NCI-H82 treated with DMSO at 0.1 percent for 48 hours (cell line): ENCODE measurements around the gene KPNA3.

Experiments used
- DNase-seq: peaks from one replicate; lab custom pipeline; 2025; ENCODE audit not compliant: unreplicated experiment; lab: John Stamatoyannopoulos, UW

The KPNA3 gene

DNA sequence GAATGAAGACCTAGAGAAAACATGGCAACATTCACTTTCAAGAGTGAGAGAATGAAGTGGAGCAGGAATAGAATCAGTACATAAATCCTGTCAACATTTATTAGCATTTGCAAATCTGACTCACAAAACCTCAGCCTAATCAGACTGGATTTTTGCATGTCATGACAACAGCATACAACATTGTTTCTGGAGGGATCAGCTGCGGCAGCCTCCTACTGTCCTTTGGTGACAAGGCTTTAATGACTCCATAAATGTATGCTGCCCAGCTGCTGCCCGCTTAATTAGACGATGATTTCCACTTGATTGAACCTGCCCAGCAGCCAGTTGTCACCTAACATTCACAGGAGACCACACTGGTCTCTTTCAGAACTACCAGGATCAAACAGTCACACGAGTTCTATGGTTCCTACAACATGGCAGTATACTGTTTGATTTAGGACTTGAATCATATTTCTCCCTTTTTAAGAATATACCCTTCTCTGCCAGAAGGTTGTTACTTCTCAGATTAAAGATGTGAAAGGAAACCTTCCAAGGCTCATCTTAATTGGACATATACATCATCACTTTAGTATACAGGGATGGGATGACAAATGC, 110.5 kb downstream of the KPNA3 start:
- peak; percentile 51 for DNase-seq

DNA sequence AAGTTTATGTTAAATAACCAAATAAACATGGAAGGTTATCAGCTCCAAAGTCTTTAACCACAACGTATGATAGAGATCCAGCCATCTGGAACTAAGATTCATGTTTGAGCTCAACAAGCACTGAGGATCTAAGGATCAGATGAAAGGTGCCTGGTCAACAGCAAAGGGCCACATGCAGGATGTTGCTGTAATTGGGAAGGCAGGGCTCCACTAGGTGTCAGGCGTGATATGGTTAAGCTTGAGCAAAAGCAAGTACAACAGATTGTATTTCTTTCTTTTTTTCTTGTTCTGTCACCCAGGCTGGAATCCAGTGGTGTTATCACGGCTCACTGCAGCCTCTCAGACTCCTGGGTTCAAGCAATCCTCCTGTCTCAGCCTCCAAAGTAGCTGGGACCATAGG, 113.2 kb downstream of the KPNA3 start:
- DNase-seq = no peak

DNA sequence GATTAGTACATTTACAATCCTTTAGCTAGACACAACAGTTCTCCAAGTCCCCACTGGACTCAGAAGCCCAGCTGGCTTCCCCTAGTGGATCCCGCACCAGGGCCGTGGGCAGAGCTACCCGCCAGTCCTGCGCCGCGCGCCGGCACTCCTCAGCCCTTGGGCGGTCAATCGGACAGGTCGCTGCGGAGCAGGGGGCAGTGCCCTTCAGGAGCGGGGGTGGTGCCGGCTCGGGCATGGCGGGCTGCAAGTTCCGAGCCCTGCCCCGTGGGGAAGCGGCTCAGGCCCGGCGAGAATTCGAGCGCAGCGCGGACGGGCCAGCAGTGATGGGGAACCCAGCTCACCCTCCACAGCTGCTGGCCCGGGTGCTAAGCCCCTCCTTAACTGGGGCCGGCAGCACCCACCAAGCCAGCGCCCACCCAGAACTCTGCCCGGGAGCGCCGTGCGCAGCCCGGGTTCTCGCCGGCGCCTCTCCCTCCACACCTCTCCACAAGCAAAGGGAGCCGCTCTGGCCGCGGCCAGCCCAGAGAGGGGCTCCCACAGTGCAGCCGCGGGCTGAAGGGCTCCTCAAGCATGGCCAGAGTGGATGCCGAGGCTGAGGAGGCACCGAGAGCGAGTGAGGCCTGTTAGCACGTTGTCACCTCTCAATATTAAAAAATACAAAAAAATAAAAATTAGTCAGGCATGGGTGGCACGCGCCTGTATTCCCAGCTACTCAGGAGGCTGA, 114.1 kb downstream of the KPNA3 start:
- no peak for DNase-seq

DNA sequence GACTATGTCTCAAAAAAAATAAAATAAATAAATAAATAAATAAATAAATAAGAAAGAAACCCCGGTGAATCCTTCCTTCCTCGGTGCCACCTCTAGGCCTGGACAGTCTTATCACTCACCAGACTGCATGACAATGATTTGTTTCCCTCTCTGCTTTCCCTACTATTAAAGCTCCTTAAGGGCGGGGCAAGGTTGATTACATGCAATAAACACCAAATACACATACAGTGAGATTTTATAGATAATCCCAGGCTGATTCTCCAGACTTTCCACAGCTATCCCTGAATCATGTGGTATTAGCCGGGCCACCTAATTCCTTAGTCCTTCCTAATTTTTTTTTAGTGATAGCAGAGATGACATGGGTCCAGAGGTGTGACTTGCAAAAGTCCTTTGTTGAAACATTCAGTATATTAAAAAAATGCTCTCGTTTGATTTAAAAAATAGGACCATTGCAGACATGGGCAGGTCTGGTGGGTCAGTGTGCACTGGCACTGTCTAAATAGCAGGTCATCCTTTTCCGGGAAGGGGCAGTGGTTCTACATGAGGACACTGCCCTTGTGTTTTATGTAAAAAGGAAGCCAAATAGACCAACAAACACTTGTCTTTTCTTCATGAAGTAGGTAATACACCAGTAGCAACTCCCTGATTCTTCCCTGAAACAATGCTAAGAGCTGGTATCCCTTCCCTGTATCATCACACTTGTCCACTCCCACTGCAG, 115.7 kb downstream of the KPNA3 start:
- no peak for DNase-seq

DNA sequence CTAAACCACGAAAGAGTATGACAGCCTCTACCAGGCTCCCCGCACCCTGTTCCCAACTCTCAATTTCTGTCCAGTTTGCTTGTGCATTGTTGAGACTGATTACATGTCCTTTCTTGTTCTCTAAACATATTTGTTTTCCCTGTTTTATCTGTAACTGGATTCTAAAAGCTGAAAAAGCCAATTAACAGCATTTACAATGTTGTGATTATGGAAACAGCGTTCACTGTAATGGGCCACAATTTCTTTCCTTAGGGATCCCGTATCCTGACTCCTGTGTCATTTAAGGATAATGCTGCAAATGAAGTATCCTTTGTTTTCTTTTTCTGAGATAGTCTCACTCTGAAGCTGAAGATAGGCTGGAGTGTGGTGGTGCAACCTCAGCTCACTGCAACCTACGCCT, 121.7 kb downstream of the KPNA3 start:
- DNase-seq = no peak

DNA sequence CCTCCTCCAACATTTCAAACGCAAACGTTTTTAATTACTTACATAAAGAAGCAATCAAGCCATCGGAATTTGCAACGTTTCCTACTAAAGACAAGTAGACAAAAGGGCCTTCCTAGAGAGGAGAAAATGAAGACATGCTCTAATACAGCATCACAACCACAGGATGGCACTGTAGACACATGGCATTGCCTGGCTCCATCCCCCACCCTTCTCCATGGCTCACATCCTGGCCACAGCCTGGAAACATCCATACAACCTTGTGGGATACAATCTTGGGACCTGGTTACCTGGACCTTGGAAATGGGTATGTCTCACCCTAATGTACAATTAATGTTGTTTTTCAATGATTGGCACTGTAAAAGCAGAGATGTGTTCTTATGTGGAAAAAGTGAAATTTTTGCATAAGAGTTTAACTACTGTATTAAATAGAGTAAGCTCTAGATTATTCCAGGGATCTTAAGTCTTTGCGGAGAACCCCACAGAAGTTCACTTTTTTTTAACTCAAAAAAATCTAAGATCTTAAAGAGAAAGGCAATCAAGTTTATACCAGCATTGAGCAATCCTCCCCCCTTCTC, 122.7 kb downstream of the KPNA3 start:
- DNase-seq = peak; percentile 53

DNA sequence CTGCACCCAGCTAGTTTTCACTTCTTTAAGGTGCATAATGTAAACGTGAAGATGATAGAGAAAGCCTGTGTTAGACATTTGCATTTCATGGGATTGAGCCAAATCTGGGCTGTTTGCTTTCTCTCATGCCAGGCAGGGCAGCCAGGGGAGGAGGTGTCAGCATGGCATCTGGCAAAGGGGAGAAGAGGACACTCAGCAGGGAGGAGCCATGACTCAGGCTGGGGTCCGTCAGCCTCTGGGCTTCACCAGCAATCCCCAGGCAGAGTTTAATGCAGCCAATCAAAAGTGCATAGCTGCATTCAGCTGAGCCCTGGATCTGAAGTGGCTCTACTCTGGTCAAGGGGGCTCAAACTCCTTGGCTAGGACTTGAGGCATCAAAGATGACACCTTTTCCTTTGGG, 124.7 kb downstream of the KPNA3 start:
- DNase-seq = no peak

DNA sequence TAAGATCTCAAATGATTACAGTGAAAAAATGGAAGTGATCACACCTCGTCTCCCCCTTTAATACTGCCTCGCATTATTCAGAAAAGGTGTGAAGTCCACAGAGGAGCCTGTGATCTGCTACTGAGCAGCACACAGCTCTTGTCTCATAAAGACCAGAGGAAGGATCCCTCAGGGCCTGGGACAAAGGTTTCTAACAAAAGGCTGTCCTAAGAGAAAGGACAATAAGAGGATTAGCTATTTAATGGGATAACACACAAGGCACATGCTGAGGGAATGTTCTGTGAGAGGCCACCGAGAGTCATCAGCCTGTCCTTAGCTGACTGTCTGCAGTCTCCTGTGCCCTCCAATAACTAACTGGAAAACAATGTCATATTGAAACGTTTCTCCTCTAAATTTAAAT, 127.9 kb downstream of the KPNA3 start:
- peak; percentile 98 for DNase-seq

DNA sequence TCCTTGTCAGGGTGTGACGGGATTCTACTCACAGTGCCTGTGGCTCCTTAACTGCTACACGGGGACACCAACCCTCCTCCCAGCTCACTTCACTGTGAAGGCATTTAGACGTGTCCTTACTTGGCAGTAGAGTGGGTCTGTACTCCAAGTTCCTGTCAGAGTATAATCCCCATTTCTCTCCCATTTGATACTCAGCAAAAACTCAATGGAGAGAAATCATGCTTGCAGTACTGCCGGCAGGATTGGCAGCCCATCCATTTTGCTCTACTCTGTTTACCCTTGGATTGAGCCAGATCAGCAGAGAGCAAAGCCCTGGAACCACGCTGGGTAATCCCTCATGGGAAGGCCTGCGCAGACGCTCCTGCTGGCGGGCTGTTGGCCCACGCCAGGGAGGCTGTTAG, 135.2 kb downstream of the KPNA3 start:
- DNase-seq = peak; percentile 73

DNA sequence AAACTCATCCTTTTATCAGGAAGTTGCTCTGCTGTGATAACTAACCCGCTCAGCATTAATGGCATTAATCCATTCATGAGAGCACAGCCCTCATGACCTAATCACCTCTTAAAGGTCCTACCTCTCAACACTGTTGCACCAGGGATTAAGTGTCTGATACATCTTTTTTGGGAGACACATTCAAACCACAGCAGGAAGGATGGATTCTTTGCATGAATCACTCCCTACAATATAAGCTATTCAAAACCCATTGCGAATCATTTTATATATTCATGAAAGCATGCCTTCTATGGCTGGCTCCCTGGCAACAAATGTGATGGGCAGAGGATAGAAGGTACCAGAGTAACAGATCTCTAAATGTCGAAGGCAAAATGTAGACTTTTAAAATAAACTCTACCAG, 136.6 kb downstream of the KPNA3 start:
- peak; percentile 77 for DNase-seq

DNA sequence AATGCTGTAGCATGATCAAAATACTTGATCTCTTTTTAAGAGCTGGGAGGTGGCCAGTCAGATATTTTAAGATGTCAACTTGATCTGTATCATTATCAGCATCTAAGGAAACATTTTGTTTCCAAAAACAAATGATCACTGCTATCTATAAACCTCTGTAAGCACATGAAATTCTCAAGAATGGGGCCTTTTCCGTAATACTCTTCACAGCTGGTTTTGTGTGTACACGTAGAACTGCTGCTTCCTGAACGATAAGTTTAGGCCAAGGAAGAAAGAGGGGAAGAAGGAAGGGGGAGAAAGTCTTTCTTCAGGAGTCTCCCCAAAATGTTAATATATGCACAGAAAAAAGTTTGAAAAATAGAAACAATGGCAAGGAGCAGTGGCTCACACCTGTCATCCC, 138.5 kb downstream of the KPNA3 start:
- no peak for DNase-seq

DNA sequence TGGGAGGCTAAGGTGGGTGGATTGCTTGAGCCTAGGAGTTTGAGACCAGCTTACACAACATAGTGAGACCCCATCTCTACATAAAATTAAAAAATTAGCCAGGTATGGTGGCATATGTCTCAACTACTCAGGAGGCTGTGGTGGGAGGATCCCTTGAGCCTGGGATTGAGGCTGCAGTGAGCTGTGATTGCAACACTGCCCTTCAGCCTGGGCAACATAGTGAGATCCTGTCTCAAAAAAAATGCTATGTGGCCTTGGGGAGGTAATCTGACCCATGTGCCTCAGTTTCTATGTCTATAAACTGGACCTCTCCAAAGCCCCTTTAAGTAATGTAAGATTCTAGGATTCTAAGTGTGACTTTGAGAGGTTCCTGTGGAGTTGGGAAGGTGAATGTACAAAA, 139.0 kb downstream of the KPNA3 start:
- DNase-seq = no peak

DNA sequence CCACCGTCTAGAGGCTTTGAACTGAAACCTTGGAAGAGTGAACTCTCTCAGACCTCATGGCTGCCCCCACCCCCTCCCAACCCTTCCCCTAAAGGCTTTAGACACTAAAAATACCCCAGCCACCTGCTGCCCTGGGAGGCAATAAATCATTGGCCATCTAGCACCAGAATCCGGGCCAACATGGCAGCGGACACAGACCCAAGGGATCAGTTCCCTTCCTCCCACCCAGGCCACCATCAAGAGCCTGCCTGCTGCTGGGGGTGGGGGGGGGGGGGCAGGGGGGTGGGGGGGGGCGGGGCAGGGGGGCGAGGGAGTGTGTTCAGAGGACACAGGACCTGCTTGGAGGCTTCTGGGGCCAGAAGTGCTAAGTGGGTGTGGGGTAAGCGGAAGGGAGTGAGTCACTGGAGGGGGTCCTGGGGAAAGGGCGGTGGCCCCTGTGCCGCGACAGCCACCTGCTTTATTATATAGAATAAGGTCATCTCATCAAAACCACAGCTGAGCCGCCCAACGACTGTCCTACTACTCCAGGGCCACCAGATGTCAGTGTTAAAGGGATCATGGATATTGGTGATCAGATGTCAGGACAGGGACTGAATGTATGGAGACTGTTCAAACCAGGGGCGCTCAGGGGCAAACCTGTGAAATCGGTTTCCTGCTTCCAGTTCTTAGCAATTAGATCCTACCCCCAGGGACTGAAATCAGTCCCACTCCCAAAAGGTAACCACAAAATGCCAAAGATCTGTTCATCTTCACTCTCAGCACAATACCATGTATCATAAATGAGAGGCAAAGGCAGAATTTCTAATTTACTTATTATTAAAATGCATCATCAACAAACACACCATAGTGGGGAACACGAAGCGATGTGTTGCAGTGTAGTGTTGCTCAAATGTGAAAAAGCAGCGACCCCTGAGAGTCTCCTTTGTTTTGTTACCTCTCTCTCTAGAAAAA, 139.9 kb downstream of the KPNA3 start:
- DNase-seq = peak; percentile 98

DNA sequence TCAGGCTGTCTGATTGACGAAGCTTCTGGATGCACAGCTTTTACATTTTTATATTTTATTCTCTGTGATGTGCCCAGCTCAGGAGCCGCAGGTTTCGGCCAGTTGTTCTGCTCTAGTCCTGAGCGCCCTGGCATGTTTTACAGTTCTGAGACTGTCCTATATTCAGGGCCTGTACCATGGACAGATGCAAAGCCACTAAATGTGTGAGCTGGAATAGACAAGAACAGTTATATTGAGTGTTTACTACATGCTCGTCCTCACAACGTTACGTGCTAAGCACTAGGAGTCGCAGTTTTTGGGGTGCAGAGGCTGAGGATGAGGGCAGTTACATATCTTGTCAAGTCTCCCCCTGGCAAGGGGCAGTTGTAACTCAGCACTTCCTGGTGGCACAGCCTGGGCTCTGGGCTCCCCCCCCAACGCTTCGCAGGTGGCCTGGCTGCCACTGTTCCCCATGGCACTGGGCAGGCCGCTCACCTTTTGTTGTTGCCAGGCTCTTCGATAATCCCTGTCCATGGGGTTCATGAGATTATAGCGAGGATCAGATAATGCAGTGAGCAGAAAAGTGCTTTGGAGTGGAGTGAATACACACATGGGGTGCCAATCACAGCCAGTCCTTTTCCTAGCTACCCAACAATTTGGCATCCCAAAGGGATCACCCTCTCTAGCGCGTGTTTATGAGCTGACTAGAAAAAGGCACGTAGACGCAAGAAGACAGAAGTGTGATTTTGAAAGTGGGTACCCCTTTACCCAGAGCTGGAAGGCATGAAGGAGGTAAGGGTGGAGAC, 140.7 kb downstream of the KPNA3 start:
- no peak for DNase-seq

DNA sequence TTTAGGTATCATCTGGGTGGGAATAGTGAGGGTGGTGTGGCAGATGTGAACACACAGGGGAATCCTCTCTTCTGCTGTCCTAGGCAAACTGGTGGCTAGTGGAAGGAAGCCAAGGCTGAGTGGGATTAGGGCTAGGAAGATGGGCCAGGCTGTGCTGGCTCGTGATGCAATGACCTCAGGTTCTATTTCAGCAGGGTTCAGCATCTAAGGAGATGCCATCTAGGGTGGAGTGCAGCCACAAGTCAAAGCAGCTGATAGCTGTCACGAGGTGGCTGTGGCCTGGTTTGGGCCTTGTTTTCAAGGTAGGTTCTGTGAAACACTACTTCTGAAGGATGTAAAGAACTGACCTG, 142.5 kb downstream of the KPNA3 start:
- DNase-seq = no peak
